Type B pancreatic cell (in vitro differentiated cells): Measurements from ENCODE around the gene TMED9. TPM values are rescaled to one million over a fixed set of nuclear protein-coding genes. Genes with fewer than 3 reads are reported as not detected.
A peak's percentile ranks its signal among the peaks of the same experiment; 100 is the strongest.

ENCODE experiments used
- DNase-seq: peaks from one replicate; pipeline ENCODE4 v3.0.0; 2021; ENCODE audit warnings: mixed read lengths; ENCODE audit not compliant: unreplicated experiment; ENCODE audit errors: extremely low spot score
- H3K27ac Mint-ChIP-seq: 2 replicates; pipeline ENCODE4 v1.8.0; 2021; ENCODE audit warnings: mild to moderate bottlenecking, mixed read lengths
- H3K27me3 Mint-ChIP-seq: 2 replicates; pipeline ENCODE4 v1.8.0; 2021; ENCODE audit warnings: mixed read lengths
- H3K36me3 Mint-ChIP-seq: 2 replicates; pipeline ENCODE4 v1.8.0; 2021; ENCODE audit warnings: mixed read lengths
- H3K4me1 Mint-ChIP-seq: one replicate; pipeline ENCODE4 v1.8.0; 2021; ENCODE audit warnings: mixed read lengths; ENCODE audit not compliant: unreplicated experiment
- H3K4me3 Mint-ChIP-seq: 2 replicates; pipeline ENCODE4 v1.8.0; 2021; ENCODE audit warnings: mild to moderate bottlenecking, mixed read lengths
- H3K9me3 Mint-ChIP-seq: 2 replicates; pipeline ENCODE4 v1.8.0; 2021; ENCODE audit warnings: mixed read lengths
- total RNA-seq: library from RNA; stranded (reverse); gene quantifications from 2 replicates; pipeline ENCODE4 v1.2.1, GENCODE V29; 2021; ENCODE audit warnings: low replicate concordance
- TF ChIP-seq, protein P1 (sequence below): fragments of 200-600 bp; sonication (generic); conservative IDR thresholded peaks from 2 replicates; pipeline ENCODE4 v1.5.0; 2021; ENCODE audit warnings: antibody characterized with exemption, mild to moderate bottlenecking

The TMED9 gene
- total RNA-seq, 1 donor from 2014 or later = 161 TPM

DNA sequence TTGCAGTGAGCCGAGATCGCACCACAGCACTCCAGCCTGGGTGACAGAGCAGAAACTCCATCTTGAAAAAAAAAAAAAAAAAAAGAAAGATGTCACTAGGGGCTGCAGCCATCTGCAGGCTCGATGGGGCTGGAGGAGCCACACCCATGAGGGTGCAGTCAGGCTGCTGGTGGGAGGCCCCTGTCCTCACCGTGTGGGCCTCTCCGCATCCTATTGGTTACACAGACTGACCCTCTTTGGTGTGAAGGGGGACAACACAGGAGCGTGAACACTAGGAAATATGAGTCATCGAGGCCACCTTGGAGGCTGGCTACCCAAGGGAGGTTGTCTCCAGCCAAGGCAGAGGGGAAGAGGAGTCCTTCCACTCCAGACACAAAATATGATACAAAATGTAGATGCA, 23.7 kb upstream of the TMED9 start:
- Mint-ChIP-seq H3K27ac (no peak overlapping the region), H3K27me3 (peaks cover 10% of the 10 kb centered on the region), H3K4me1 (peaks cover 4% of the 10 kb centered on the region), H3K9me3 (no peaks in the 10 kb centered on the region), H3K4me3 (no peak overlapping the region), H3K36me3 (no peaks in the 10 kb centered on the region)
- DNase-seq = no peak
- TF ChIP-seq, protein P1, sequence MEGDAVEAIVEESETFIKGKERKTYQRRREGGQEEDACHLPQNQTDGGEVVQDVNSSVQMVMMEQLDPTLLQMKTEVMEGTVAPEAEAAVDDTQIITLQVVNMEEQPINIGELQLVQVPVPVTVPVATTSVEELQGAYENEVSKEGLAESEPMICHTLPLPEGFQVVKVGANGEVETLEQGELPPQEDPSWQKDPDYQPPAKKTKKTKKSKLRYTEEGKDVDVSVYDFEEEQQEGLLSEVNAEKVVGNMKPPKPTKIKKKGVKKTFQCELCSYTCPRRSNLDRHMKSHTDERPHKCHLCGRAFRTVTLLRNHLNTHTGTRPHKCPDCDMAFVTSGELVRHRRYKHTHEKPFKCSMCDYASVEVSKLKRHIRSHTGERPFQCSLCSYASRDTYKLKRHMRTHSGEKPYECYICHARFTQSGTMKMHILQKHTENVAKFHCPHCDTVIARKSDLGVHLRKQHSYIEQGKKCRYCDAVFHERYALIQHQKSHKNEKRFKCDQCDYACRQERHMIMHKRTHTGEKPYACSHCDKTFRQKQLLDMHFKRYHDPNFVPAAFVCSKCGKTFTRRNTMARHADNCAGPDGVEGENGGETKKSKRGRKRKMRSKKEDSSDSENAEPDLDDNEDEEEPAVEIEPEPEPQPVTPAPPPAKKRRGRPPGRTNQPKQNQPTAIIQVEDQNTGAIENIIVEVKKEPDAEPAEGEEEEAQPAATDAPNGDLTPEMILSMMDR = no peak

GRCh38 chr5:177569894-177570293, 22.1 kb upstream of the TMED9 start:
- Mint-ChIP-seq H3K27ac (no peak overlapping the region), H3K4me3 (no peak overlapping the region), H3K9me3 (no peaks in the 10 kb centered on the region), H3K36me3 (no peaks in the 10 kb centered on the region), H3K27me3 (peaks cover 13% of the 10 kb centered on the region), H3K4me1 (peaks cover 4% of the 10 kb centered on the region)
- no peak for DNase-seq
- TF ChIP-seq, protein P1 = no peak

GRCh38 chr5:177575488-177575887, 16.5 kb upstream of the TMED9 start:
- peaks cover 4% of the 10 kb centered on the region for H3K27me3 Mint-ChIP-seq

GRCh38 chr5:177576169-177576568, 15.8 kb upstream of the TMED9 start:
- Mint-ChIP-seq H3K36me3 (no peaks in the 10 kb centered on the region), H3K4me1 (no peaks in the 10 kb centered on the region), H3K9me3 (no peaks in the 10 kb centered on the region), H3K27ac (no peak overlapping the region), H3K27me3 (peaks cover 4% of the 10 kb centered on the region), H3K4me3 (no peak overlapping the region)
- TF ChIP-seq, protein P1 = no peak
- DNase-seq = no peak

More at GRCh38 chr5:177575488-177575887, 16.5 kb upstream of the TMED9 start:
- H3K4me1 Mint-ChIP-seq = no peaks in the 10 kb centered on the region
- TF ChIP-seq, protein P1 = no peak
- no peaks in the 10 kb centered on the region for H3K9me3 Mint-ChIP-seq
- no peak overlapping the region for H3K4me3 Mint-ChIP-seq
- H3K36me3 Mint-ChIP-seq = no peaks in the 10 kb centered on the region
- no peak for DNase-seq
- H3K27ac Mint-ChIP-seq = no peak overlapping the region

GRCh38 chr5:177578316-177578715, 13.7 kb upstream of the TMED9 start:
- Mint-ChIP-seq H3K9me3 (no peaks in the 10 kb centered on the region), H3K27me3 (peaks cover 4% of the 10 kb centered on the region), H3K36me3 (no peaks in the 10 kb centered on the region), H3K4me3 (no peak overlapping the region), H3K4me1 (no peaks in the 10 kb centered on the region), H3K27ac (no peak overlapping the region)
- TF ChIP-seq, protein P1 = no peak
- no peak for DNase-seq

- H3K4me1 Mint-ChIP-seq = no peaks in the 10 kb centered on the region
- TF ChIP-seq, protein P1 = no peak
- peak overlapping the region; percentile 14 for H3K27ac Mint-ChIP-seq
- no peak for DNase-seq
- peak overlapping the region; percentile 14 for H3K4me3 Mint-ChIP-seq
- H3K27me3 Mint-ChIP-seq = peaks cover 61% of the 10 kb centered on the region
- H3K9me3 Mint-ChIP-seq = no peaks in the 10 kb centered on the region
- peaks cover 3% of the 10 kb centered on the region for H3K36me3 Mint-ChIP-seq
Measured at GRCh38 chr5:177588413-177588909, 3.5 kb upstream of the TMED9 start.
